PFSK-1 (cell line): ENCODE measurements around the gene DNAJB2.

Experiments used
- POLR2AphosphoS5 ChIP-seq: IDR thresholded peaks from 2 replicates; pipeline ENCODE4 v1.6.1; 2012; ENCODE audit warnings: low read depth, mild to moderate bottlenecking, control low read depth, low read length, moderate library complexity
- REST ChIP-seq, 2 experiments: IDR thresholded peaks; 2 replicates each; pipeline versions ENCODE4 v1.6.1 to v1.8.0; 2011 to 2012; ENCODE audit warnings: low read depth in 2 of 2, low read length in 2 of 2, control low read depth in 1 of 2, inconsistent platforms in 1 of 2, mild to moderate bottlenecking in 1 of 2, moderate library complexity in 1 of 2; ENCODE audit not compliant: insufficient read depth in 1 of 2
- SIN3A ChIP-seq: IDR thresholded peaks from 2 replicates; pipeline ENCODE4 v1.6.1; 2012; ENCODE audit warnings: mild to moderate bottlenecking, low read length, moderate library complexity, borderline replicate concordance; ENCODE audit not compliant: insufficient read depth
- TAF1 ChIP-seq: IDR thresholded peaks from 2 replicates; pipeline ENCODE4 v1.6.1; 2012; ENCODE audit warnings: low read length, control low read depth, borderline replicate concordance; ENCODE audit not compliant: insufficient read depth

GRCh38 chr2:219252084-219252483 lies 27.1 kb upstream of the DNAJB2 start:
- TF ChIP-seq SIN3A, result no peak
- TF ChIP-seq TAF1, result no peak
- TF ChIP-seq POLR2AphosphoS5, result no peak
- TF ChIP-seq REST (IDR thresholded peaks at IDR 0.05; ENCODE audit: insufficient read depth in 1 of 2, low read depth in 2 of 2, low read length in 2 of 2), result no peak
